DMS53 (cell line): ENCODE data around the gene COCH.
"Not testable (repeated sequence)": the region's sequence is repeated elsewhere in the genome, so short reads cannot be mapped to it uniquely, and the experiment has no call there.

Experiments
- DNase-seq: peaks from one replicate; lab custom pipeline; 2025; lab: John Stamatoyannopoulos, UW

The COCH gene

GRCh38 chr14:30925254-30925653 lies 50.9 kb downstream of the COCH start:
- DNase-seq, result no peak

GRCh38 chr14:30928462-30928861 lies 54.1 kb downstream of the COCH start:
- DNase-seq, result no peak

- DNase-seq, result not testable (repeated sequence)
These were observed 59.6 kb downstream of the COCH start for GRCh38 chr14:30933937-30934336.

- DNase-seq, result no peak
These were observed 61.1 kb downstream of the COCH start for GRCh38 chr14:30935445-30935844.

- no peak for DNase-seq
These were observed 64.3 kb downstream of the COCH start for GRCh38 chr14:30938617-30939016.
